HG02623 (cell line): Measurements from ENCODE around the gene CCDC150.

Source experiments
- ATAC-seq: cut with Tn5 transposase; IDR thresholded peaks from one replicate; pipeline ENCODE4 v1.9.1; 2021; ENCODE audit warnings: moderate library complexity; ENCODE audit not compliant: unreplicated experiment

CCDC150 gene

GRCh38 chr2:196758474-196759377 lies 119.2 kb downstream of the CCDC150 start:
- no peak for ATAC-seq

- no peak for ATAC-seq
These were observed 119.8 kb downstream of the CCDC150 start for GRCh38 chr2:196759378-196759706.

- no peak for ATAC-seq
These were observed 127.6 kb downstream of the CCDC150 start for GRCh38 chr2:196767101-196767500.
